GM19397 (cell line): ENCODE measurements around the gene FOXP1.

Experiments
- ATAC-seq: cut with Tn5 transposase; IDR thresholded peaks from one replicate; pipeline ENCODE4 v1.9.1; 2021; ENCODE audit warnings: mild to moderate bottlenecking, moderate library complexity; ENCODE audit not compliant: unreplicated experiment

The FOXP1 gene

DNA sequence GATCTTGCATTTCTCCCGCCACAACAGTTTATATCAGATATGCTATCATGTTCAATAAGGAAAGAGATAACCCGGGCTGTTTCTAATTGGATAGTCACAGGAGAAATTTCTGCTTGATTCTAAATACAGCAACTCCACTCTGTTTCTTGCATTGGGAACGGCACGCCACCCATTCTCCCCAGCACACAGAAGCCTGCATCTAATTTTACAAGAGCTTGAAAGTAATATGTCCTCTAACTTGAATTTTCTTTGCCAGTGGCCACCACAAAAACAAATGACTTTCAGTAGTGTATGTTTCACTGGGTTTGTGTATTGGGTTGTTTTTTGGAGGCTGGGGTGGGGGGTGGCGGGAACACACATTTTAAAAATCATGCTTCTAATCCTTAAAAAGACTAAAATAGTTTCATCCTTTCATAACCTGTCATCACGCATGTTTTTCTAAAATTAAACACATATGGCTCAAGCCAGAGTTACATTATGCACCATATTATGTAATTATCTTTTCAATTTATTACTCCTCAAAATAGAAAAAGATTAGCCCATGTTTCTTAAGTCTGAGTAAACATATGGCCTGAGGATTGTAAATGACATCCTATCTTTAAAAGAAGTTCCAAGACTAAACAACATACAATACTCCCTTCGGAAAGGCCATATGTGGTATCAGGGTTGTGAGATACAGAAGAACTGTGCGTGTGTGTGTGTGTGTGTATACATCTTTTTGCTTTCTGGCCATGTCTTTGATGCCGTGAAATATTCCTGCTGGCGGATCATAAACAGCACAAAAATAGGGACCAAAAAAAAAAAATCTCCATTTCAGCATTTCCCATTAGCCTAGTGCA, 176.3 kb downstream of the FOXP1 start:
- no peak for ATAC-seq

DNA sequence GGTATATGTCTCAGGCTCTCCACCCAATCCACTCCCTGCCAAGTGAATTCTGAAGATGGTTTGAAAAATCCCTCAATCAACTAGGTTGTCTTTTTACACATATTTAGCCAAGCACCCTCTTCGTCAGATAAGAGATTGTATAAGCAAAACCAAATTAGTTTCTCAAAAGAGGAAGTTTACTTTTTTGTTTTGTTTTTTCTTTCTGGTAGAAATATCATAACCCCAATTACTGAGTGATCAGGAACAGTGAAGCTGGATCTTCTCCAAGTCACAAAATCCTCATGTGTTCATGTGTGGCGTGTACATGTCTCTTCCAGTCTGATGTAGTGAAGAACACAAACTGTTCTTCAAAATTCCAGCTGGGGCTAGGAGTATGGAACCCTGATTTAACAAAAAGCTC, 180.6 kb downstream of the FOXP1 start:
- ATAC-seq: no peak

DNA sequence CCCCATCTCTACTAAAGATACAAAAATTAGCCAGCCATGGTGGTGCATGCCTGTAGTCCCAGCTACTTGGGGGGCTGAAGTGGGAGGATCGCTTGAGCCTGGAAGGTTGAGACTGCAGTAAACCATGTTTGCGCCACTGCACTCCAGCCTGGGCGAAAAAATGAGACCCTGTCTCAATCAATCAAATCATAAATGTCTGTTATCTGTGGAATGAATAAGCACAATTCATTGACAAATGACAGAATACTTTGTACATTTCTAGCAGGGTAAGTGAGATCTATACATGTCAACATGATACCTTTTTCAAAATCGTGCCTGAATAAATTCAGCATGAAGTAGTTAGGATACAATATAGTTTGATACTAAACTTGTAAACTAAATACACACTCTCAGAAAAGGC, 181.2 kb downstream of the FOXP1 start:
- no peak for ATAC-seq

DNA sequence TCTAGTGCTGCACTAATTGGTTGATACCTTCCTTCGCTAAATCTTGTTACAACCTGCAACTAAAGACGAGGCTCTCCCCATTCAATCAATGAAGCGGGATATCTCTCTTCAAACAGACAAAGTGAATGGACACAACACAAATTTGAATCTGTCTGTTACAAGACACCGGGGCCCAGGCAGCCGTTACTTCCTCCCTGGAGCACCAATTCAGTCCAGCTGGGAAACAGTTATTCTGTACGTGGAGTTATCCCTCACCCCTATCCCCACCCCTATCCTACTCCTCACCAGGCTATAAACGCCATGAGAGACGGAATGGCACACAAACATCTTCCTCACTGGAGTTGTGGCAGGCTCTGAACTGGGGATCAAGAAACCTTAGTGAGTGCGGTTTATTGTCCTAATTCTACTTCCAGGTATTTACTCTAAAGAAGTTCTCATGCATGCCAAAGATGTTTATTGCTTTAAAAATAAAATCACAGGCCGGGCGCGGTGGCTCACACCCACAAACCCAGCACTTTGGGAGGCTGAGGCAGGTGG, 181.8 kb downstream of the FOXP1 start:
- ATAC-seq: no peak

DNA sequence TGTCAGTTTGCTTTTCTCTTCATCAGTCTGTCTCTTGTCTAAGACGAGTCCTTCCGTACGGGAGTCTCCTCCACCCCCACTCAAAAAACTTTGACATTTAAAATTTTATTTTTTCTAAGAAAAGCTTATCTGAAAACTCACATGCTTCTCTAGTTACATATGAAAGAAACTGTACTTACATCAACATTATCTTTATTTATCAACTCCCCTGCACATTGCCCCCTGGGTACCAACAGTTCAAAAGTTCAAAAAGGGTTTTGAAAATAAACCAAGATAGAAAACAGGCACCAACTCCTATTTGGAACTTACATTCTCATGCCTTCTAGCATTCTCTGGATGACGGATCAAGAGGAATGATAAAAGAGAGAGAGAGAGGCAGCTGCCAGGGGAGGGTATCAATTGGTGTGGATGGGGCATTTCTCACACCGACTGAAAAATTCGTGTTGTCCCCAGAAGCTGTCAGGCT, 182.5 kb downstream of the FOXP1 start:
- ATAC-seq: no peak

DNA sequence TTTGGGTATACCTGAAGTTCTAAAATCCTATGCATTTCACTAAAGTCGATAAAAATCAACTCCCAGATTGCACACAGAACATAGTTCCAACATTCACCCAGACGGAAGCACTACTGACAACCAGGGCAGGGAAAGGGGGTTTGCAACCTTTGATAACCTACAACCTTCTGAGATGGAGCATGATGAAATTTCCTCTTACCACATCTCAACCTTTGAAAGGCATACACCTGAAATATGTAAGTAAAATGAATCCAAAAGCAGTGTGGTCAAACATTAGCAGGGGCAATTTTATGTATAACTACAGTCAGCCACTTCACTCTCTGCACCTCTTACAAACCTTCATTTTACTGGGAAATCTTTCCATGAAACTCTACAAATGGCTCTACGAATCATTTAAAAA, 184.1 kb downstream of the FOXP1 start:
- no peak for ATAC-seq

DNA sequence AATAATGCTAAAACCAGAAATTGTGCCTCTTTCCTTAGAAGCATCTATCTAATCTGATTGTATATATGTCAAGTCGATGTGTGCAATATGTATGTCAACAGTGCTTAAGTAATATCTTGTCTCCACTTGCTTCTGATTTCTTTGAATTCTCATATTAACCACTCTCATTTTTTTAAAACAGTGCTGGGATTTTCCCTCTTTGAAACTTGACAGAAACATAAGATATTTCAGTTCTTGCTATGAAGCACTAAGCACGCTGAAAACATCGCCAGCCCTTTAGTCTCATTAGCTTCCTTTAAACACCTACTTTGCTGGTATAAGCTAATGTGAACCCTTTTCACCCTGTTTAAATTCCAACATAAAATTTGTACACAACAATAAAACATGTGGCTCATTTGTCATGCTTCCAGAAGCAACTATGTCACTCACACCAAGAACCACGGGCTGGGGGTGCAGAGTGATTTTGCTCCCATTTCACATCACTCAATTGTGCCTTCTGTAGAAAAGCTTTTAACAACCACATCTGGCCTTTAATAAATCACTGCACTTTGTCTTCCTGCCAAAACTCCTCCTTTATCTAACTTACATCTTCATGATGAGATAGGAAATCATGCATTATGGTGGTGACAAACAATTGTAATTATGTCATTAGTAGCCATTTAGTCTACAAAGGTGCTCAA, 185.2 kb downstream of the FOXP1 start:
- ATAC-seq: no peak

DNA sequence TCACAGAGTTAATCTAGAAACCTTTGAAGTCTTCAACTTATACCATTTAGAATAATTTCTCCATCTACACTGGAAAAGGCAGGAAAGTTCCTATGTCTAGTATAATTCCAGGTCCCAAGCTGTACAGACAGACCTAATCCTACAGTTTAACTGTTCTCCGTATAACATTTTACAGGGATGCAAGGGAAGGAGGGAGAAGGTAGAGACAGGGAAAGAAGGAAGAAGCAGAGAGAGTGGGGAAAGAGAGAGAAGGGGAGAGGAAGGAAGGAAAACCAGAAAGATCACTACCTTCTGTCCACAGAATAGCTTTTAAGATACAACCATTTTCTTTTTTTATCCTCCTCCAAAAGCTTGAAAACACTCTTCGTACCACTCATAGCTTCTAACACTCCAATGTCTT, 185.8 kb downstream of the FOXP1 start:
- no peak for ATAC-seq

DNA sequence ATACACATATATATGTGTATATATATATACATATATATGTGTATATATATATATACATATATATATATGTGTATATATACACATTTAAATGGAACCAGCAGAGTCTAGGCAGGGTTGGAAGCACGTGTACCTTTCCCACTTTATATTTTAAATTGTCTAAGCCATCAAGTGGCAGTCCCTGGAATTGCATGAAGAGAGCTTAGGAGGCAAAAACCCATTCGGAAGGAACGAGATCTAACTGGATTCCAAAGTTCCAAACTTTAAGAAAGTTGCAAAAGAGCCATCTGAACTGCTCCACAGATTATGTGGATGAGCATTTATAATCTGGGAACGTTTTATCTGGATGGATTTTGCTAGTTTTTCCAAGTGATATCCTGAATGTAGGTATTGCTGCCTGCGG, 186.5 kb downstream of the FOXP1 start:
- ATAC-seq: no peak

DNA sequence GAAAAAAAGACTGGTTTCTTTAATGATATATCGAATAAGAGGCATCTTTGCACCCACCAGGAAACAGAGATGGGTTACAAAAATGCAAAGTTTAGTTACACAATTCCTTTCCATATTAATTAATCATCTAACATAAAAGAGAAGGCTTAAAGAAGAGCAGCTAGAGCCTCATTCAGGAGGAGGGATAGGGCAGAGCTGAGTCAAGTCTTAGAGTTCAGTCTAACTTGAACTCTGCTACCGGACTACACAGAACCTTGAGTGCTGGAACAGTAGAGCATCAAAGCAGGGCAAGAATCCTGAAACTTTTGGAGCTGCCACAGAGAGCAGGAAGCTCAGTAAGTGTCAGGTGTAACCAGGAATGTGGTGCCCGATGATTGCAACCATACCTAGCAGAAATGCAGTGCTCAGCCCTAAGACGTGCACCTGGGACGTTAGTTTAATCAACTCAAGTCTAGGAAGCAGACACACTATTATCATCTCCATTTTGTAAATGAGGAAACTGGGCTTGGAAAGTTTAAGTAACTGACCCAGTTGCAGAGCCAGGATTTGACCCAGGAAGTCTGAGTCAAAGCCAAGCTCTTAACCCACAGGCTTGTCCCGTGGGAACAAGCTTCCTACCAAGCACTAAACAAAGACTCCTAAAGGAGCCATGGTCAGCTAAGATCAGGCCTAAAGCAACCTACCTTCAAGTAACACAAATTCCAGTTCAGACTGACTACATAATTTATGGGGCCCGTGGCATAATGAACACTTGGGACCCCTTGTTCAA, 187.4 kb downstream of the FOXP1 start:
- ATAC-seq: no peak

DNA sequence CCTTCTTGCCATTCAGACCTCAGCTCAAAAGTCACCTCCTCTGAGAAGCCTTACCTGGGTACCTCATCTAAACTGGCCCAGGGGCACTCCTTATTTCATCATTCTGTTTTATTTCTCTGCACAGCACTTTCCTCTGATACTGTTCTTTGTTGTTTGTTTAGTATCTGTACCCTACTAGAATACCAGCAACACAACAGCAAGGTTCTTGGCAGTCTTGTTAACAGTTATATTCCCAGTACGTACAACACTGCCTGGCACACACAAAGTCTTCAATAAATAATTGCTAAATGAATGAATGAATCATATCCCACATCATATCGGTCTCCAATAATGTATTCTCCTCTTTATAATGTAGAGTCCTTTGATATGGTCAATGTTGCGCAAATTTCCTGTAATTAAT, 188.1 kb downstream of the FOXP1 start:
- ATAC-seq: no peak

DNA sequence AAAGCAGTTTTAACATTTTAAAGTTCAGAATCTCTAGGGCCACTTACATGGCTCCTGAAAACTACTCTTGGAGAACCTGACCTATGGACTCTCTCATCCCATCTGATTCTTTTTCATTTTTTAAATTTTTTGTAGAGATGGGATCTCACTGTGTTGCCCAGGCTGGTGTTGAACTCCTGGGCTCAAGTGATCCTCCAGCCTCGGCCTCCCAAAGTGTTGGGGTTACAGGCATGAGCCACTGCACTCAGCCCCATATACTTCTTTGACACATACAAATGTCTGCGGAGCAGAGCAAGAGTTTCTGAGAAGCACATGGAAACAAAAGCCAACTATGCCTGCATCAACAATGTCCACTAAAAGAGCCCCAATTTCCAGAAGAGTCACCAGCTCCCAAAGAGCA, 189.8 kb downstream of the FOXP1 start:
- ATAC-seq: no peak

DNA sequence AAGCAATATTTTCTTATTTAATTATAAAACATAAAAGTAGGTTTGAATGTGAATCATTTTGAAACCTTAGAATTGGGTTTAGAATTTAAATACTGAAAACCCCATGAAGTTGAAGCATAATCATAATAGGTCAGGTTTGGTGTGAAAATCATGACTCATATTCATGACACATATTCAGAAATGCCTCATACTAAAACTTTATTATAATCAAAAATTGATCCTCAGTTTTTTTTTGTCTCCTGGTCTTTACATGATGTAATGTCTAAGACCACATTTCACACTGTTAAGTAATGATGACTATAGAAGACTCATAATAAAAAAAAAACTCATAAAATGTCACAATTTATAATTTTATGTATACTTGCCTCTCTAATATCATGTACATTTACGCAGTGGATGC, 190.4 kb downstream of the FOXP1 start:
- no peak for ATAC-seq

DNA sequence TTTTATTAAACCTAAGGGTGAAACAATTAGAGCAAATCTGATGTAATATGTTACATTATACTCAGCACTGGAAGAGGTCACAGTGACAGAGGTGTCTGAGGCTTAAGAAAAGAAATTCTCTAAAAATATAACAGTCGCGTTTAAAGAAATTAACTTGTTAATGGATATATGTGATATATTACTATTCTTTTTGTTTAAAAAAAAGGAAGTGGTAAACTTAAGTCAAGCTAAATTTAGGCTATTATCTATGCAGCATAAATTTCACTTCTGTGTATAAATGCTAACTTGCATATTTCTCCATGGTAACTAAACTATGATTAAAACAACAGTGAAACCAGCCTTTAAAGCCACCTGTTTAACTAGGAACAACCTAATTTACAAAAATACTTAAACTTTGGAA, 191.3 kb downstream of the FOXP1 start:
- ATAC-seq: peak; percentile 67

DNA sequence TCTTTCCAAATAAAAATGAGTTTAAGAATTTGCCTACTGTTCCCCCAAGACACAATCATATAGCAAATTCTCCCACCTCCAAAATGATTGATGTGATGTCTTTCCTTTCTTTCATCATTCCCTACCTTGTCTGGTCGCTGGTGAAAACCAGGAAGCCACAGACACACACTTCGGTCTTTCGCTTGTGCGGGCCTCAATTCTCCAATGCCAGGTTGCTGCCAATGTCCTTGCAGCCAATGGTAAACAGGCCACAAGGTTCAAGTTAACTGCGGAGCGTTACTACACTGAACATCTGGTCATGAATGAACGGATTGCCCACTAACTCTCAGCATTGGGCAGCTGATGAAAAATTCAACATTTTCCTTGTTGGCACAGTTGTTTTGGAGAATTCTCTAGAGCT, 192.2 kb downstream of the FOXP1 start:
- no peak for ATAC-seq

DNA sequence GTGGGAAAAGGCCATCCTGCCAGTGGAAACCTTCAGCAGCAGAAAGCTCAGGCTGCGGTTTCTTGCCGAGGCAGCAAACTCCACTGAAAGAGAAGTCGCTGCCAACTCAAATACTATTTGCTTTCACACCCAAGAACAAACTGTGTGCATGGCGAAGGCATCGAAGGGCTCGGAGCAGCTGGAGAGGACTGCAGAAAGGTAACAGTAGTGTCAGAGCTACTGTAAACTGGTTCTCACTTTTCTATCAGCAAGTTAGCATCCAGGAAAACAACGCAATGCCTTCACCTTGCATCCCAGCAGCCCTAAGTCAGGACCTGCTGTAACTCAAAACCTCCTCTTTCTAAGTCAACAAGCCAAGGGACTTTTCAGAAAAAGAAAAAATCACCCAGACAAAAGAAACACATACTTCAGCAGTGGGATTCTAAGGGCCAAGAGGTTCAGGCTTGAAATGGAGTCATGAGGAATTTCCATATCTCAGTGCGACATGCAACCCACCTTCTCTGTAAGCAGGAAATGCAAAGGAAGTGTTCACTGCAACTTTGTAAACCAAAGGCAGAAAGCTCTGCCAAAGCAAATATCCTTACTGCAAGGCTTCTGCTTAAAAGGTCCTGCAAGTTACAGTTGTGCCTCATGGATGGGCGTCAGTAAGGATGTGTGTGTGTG, 193.5 kb downstream of the FOXP1 start:
- no peak for ATAC-seq

DNA sequence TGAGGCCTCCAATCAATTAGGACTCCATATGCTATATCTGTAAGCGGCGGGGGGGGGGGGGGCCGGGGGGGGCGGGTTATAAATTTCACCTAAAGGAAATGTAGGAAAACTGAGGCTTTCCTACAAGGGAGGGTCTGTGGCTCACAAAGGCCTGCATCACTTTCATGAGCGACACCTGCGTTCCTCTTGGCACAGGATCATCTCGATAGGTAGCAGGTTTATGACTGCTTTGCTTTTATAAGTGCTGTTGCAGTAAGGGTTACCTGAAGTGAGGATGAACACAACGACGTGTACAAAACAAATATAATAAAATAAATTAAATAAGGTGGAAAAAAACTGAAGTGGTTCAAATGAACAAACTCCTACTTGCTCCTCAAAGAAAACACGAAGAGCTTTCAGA, 194.3 kb downstream of the FOXP1 start:
- no peak for ATAC-seq

DNA sequence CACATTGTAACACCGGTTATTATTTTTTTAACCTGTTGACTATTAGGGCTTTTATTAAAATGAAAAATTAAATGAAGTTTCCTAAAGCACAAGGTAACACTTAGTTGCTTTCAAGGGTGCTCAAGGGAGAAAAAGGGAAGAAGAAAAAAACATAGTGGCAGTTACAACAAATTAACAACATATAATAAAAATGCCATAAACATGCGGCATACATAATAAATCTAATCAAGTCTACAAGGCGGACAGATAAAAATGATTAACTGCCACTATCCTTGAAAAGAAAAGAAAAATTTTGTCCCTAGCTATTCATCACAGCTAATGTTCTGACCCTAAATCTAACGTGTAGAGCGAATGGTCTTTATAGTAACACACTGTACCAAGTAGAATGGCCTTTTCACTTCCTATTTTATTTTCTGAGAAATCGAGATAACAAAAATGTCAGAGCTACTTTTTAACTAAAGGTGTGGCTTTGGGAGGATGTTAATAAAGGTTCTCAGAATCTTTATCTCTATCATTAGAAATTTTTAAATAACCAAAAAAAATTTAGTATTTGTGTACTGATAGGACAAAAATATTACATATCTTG, 194.9 kb downstream of the FOXP1 start:
- ATAC-seq: no peak

DNA sequence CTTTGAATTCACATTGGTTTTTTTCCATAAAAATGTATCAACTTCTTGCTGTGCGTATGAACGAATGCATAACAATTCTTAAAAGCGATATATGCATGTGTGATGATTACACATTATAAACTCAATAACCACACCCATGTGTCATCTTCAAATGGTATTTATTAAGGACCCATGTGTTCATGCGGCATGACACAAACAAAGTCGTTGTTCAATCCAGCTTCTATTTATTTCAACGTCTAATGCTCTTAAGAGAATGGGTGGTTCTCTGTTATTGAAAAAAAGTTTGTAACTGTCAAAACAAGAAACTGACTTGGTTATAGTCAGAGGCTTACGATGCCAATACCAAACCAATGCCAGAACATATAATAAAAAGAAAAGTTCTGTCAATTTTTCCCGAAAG, 195.9 kb downstream of the FOXP1 start:
- no peak for ATAC-seq
